NB4 (cell line): ENCODE measurements around the gene TSSC4.

ENCODE experiments used
- DNase-seq: peaks from one replicate; pipeline ENCODE4 v3.0.0; 2010; ENCODE audit warnings: low read depth
- H3K4me3 ChIP-seq: one replicate; pipeline ENCODE4 v1.5.1; 2011; ENCODE audit warnings: mild to moderate bottlenecking, low read depth, low read length, moderate library complexity
- MYC ChIP-seq: IDR thresholded peaks from 2 replicates; pipeline ENCODE4 v1.6.1; 2011; ENCODE audit warnings: low read depth, low read length
- POLR2A ChIP-seq: IDR thresholded peaks from 2 replicates; pipeline ENCODE4 v1.6.1; 2011; ENCODE audit warnings: mild to moderate bottlenecking; ENCODE audit not compliant: insufficient read length; ENCODE audit errors: extremely low read depth
- TF ChIP-seq, protein P1 (sequence below): IDR thresholded peaks from 2 replicates; pipeline ENCODE4 v1.6.1; 2011; ENCODE audit warnings: low read depth, low read length
- TF ChIP-seq, protein P2 (sequence below): IDR thresholded peaks from one replicate; pipeline ENCODE4 v1.5.1; 2012; ENCODE audit warnings: low read depth, low read length

TSSC4 gene

DNA sequence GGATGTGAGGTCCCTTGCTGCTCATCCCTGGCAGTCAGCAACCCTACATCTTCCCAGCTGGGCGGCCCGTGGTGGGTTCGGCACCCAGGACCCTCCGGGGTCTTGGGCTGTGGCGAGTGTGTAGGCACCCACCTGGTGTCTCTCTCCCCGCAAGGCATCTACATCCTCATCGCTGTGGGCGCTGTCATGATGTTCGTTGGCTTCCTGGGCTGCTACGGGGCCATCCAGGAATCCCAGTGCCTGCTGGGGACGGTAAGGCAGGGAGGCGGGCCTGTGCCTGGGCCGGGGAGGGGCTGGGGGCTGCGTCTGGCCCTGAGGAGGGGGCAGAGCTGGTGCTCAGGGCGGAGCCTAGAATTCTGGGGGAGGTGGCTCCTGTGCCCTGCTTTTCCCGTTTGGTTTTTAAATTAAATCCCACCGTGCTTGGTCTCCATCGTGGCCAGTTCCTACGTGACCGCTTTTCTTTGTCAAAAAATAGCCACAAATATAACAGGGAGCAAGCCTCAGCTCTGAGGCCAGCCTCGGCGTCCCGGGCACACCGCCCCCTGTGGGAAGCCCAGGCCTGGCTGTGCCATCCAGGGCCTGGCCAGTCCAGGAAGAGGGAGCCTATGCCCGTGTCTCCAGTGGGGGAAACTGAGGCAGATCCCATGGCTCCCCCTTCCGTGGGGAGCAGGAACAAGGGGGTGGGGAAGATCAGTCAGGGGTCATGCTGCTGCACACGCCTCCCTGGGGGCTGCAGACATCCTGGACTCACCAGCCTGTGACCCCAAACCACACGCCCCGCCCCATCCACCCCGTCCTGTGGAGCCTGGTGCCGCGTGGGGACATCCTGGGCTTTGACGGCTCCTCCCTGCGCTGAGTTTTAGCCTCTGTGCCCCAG, 6.4 kb upstream of the TSSC4 start:
- no peak for DNase-seq
- no peak for TF ChIP-seq MYC
- TF ChIP-seq, protein P1, sequence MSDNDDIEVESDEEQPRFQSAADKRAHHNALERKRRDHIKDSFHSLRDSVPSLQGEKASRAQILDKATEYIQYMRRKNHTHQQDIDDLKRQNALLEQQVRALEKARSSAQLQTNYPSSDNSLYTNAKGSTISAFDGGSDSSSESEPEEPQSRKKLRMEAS: no peak
- TF ChIP-seq POLR2A: no peak
- TF ChIP-seq, protein P2, sequence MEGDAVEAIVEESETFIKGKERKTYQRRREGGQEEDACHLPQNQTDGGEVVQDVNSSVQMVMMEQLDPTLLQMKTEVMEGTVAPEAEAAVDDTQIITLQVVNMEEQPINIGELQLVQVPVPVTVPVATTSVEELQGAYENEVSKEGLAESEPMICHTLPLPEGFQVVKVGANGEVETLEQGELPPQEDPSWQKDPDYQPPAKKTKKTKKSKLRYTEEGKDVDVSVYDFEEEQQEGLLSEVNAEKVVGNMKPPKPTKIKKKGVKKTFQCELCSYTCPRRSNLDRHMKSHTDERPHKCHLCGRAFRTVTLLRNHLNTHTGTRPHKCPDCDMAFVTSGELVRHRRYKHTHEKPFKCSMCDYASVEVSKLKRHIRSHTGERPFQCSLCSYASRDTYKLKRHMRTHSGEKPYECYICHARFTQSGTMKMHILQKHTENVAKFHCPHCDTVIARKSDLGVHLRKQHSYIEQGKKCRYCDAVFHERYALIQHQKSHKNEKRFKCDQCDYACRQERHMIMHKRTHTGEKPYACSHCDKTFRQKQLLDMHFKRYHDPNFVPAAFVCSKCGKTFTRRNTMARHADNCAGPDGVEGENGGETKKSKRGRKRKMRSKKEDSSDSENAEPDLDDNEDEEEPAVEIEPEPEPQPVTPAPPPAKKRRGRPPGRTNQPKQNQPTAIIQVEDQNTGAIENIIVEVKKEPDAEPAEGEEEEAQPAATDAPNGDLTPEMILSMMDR: no peak
- H3K4me3 ChIP-seq: no peak overlapping the region

DNA sequence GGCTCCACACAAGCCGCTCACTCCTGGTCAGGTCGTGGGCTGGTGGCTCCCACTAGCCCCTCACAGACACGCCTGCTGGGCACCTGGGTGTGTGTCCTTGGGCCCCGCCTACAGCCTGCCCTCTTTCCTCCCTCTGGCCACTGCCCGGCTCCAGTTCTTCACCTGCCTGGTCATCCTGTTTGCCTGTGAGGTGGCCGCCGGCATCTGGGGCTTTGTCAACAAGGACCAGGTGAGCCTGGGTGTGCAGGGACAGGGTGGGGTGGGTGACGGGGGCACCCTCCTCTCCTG, 5.8 kb upstream of the TSSC4 start:
- no peak for TF ChIP-seq POLR2A
- no peak overlapping the region for H3K4me3 ChIP-seq
- DNase-seq: no peak

DNA sequence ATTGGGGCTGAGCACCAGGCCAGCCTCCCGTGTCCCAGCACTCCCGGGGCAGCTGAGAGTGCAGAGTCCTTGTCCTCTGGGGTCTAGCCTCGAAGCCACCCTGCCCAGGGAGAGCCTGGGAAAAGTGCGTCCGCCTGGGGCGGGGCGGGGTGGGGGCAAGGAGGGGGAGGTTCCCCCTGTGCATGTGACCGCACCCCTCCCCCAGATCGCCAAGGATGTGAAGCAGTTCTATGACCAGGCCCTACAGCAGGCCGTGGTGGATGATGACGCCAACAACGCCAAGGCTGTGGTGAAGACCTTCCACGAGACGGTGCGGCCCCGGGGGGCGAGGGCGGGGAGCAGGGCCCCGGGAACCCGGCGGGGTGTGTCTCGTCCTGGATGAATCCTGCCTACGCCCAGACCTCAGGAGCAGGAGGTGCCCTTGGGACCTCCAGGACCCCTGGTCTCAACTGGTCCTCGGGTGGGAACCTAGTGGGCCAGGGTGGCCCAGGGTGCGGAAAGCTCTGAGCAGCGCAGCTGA, 5.3 kb upstream of the TSSC4 start:
- TF ChIP-seq, protein P1: no peak
- no peak for TF ChIP-seq POLR2A
- TF ChIP-seq MYC: no peak
- DNase-seq: no peak
- no peak overlapping the region for H3K4me3 ChIP-seq

DNA sequence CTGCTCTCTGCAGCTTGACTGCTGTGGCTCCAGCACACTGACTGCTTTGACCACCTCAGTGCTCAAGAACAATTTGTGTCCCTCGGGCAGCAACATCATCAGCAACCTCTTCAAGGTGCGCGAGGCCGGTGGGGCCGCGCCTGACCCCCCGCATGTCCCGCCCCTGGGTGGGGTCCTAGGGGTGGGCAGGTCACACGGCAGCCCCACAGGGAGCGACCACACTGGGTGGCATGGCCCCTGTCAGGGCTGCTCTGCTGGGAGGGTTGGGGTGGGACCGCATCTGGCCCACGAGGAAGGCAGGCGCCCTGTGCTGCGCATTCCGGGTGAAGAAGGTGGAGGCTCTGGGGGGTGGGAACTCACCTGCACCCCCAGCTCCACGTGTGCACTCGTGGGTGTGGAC, 4.7 kb upstream of the TSSC4 start:
- H3K4me3 ChIP-seq: no peak overlapping the region
- no peak for DNase-seq
- TF ChIP-seq, protein P1: no peak
- TF ChIP-seq MYC: no peak
- no peak for TF ChIP-seq POLR2A
- TF ChIP-seq, protein P2: no peak

DNA sequence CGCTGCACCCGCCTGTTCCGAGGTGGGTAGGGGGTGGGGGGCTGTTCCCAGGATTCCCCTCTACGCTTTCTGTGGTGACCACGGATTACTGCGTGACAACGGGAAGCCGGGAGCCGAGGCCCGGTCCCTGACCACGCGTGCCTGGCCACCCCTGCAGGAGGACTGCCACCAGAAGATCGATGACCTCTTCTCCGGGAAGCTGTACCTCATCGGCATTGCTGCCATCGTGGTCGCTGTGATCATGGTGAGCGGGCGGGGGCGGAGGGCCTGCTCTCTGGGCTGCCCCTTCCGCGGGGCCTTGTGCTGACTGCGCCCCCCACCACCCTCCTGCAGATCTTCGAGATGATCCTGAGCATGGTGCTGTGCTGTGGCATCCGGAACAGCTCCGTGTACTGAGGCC, 4.1 kb upstream of the TSSC4 start:
- H3K4me3 ChIP-seq: no peak overlapping the region
- DNase-seq: no peak
- no peak for TF ChIP-seq MYC
- TF ChIP-seq, protein P1: no peak
- TF ChIP-seq, protein P2: no peak
- no peak for TF ChIP-seq POLR2A

DNA sequence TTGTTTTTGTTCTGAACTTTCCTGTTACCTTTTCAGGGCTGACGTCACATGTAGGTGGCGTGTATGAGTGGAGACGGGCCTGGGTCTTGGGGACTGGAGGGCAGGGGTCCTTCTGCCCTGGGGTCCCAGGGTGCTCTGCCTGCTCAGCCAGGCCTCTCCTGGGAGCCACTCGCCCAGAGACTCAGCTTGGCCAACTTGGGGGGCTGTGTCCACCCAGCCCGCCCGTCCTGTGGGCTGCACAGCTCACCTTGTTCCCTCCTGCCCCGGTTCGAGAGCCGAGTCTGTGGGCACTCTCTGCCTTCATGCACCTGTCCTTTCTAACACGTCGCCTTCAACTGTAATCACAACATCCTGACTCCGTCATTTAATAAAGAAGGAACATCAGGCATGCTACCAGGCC, 3.5 kb upstream of the TSSC4 start:
- no peak for DNase-seq
- TF ChIP-seq, protein P1: no peak
- TF ChIP-seq, protein P2: no peak
- TF ChIP-seq POLR2A (no peak), MYC (no peak)
- no peak overlapping the region for H3K4me3 ChIP-seq
